IPS-20b (cell line): ENCODE data around the gene PFN4.
"Not testable (repeated sequence)": the region's sequence is repeated elsewhere in the genome, so short reads cannot be mapped to it uniquely, and the experiment has no call there.

Experiments used
- H3K27ac ChIP-seq: one replicate; pipeline ENCODE4 v1.5.1; 2013; ENCODE audit warnings: low read length
- H3K27me3 ChIP-seq: 2 replicates; pipeline ENCODE4 v1.6.1; 2013; ENCODE audit warnings: mild to moderate bottlenecking, low read length, inconsistent platforms; ENCODE audit not compliant: insufficient read depth
- H3K36me3 ChIP-seq: 2 replicates; pipeline ENCODE4 v1.6.1; 2013; ENCODE audit warnings: low read depth, mild to moderate bottlenecking, inconsistent platforms, low read length, moderate library complexity; ENCODE audit not compliant: insufficient read depth
- H3K4me1 ChIP-seq: 2 replicates; pipeline ENCODE4 v1.6.1; 2013; ENCODE audit warnings: mild to moderate bottlenecking, control low read depth, inconsistent platforms, low read length, moderate library complexity; ENCODE audit not compliant: insufficient read depth
- H3K4me3 ChIP-seq: 2 replicates; pipeline ENCODE4 v1.5.1; 2013; ENCODE audit warnings: mild to moderate bottlenecking, low read length, inconsistent platforms
- H3K9ac ChIP-seq: 2 replicates; pipeline ENCODE4 v1.6.1; 2013; ENCODE audit warnings: low read depth, mild to moderate bottlenecking, inconsistent platforms, low read length, moderate library complexity
- H3K9me3 ChIP-seq: 2 replicates; pipeline ENCODE4 v1.6.1; 2013; ENCODE audit warnings: mild to moderate bottlenecking, low read depth, low read length, inconsistent platforms; ENCODE audit not compliant: insufficient read depth

The PFN4 gene

GRCh38 chr2:24110660-24111303, 12.4 kb downstream of the PFN4 start:
- no peak overlapping the region for H3K4me3 ChIP-seq
- no peak overlapping the region for H3K9ac ChIP-seq
- no peaks in the 10 kb centered on the region for H3K36me3 ChIP-seq
- H3K4me1 ChIP-seq: no peaks in the 10 kb centered on the region
- no peak overlapping the region for H3K27ac ChIP-seq
- H3K27me3 ChIP-seq: no peaks in the 10 kb centered on the region
- peaks cover 14% of the 10 kb centered on the region; the same call in 1 of the 2 replicates for H3K9me3 ChIP-seq

- not testable (repeated sequence) for H3K36me3 ChIP-seq, H3K4me3 ChIP-seq, H3K27ac ChIP-seq, H3K9me3 ChIP-seq, H3K27me3 ChIP-seq, H3K9ac ChIP-seq, H3K4me1 ChIP-seq
Measured at GRCh38 chr2:24109431-24109830, 13.7 kb downstream of the PFN4 start.

GRCh38 chr2:24107336-24107735, 15.8 kb downstream of the PFN4 start:
- no peaks in the 10 kb centered on the region for H3K27me3 ChIP-seq
- H3K36me3 ChIP-seq: no peaks in the 10 kb centered on the region
- H3K4me1 ChIP-seq: no peaks in the 10 kb centered on the region
- H3K9ac ChIP-seq: no peak overlapping the region
- H3K27ac ChIP-seq: no peak overlapping the region
- no peaks in the 10 kb centered on the region for H3K9me3 ChIP-seq
- no peak overlapping the region for H3K4me3 ChIP-seq

GRCh38 chr2:24106786-24107185, 16.3 kb downstream of the PFN4 start:
- no peaks in the 10 kb centered on the region for H3K27me3 ChIP-seq
- H3K9ac ChIP-seq: no peak overlapping the region
- no peaks in the 10 kb centered on the region for H3K4me1 ChIP-seq
- H3K4me3 ChIP-seq: no peak overlapping the region
- no peaks in the 10 kb centered on the region for H3K36me3 ChIP-seq
- H3K9me3 ChIP-seq: no peaks in the 10 kb centered on the region
- H3K27ac ChIP-seq: no peak overlapping the region

GRCh38 chr2:24105816-24106215, 17.3 kb downstream of the PFN4 start:
- Histone ChIP-seq H3K4me3 (no peak overlapping the region), H3K27me3 (no peaks in the 10 kb centered on the region), H3K9me3 (no peaks in the 10 kb centered on the region), H3K4me1 (no peaks in the 10 kb centered on the region), H3K27ac (no peak overlapping the region), H3K36me3 (no peaks in the 10 kb centered on the region), H3K9ac (no peak overlapping the region)

GRCh38 chr2:24104906-24105305, 18.2 kb downstream of the PFN4 start:
- Histone ChIP-seq H3K4me1 (no peaks in the 10 kb centered on the region), H3K36me3 (no peaks in the 10 kb centered on the region), H3K27me3 (no peaks in the 10 kb centered on the region), H3K9me3 (no peaks in the 10 kb centered on the region), H3K9ac (no peak overlapping the region), H3K4me3 (no peak overlapping the region), H3K27ac (no peak overlapping the region)

GRCh38 chr2:24104110-24104650, 19.0 kb downstream of the PFN4 start:
- no peak overlapping the region for H3K4me3 ChIP-seq
- no peaks in the 10 kb centered on the region for H3K9me3 ChIP-seq
- no peaks in the 10 kb centered on the region for H3K27me3 ChIP-seq
- H3K4me1 ChIP-seq: no peaks in the 10 kb centered on the region
- H3K27ac ChIP-seq: no peak overlapping the region
- H3K36me3 ChIP-seq: no peaks in the 10 kb centered on the region
- H3K9ac ChIP-seq: no peak overlapping the region

GRCh38 chr2:24102677-24103076, 20.5 kb downstream of the PFN4 start:
- Histone ChIP-seq H3K9ac (no peak overlapping the region), H3K4me3 (no peak overlapping the region), H3K36me3 (no peaks in the 10 kb centered on the region), H3K9me3 (no peaks in the 10 kb centered on the region), H3K27ac (no peak overlapping the region), H3K4me1 (no peaks in the 10 kb centered on the region), H3K27me3 (no peaks in the 10 kb centered on the region)

- H3K27ac ChIP-seq: no peak overlapping the region
- no peak overlapping the region for H3K9ac ChIP-seq
- H3K4me1 ChIP-seq: no peaks in the 10 kb centered on the region
- H3K4me3 ChIP-seq: no peak overlapping the region
- no peaks in the 10 kb centered on the region for H3K27me3 ChIP-seq
- no peaks in the 10 kb centered on the region for H3K36me3 ChIP-seq
- H3K9me3 ChIP-seq: no peaks in the 10 kb centered on the region
Measured at GRCh38 chr2:24101992-24102391, 21.1 kb downstream of the PFN4 start.

- H3K4me3 ChIP-seq, H3K9me3 ChIP-seq, H3K36me3 ChIP-seq, H3K9ac ChIP-seq, H3K4me1 ChIP-seq, H3K27me3 ChIP-seq, H3K27ac ChIP-seq: not testable (repeated sequence)
Measured at GRCh38 chr2:24100732-24101131, 22.4 kb downstream of the PFN4 start.

GRCh38 chr2:24095171-24095677, 27.9 kb downstream of the PFN4 start:
- H3K4me1 ChIP-seq, H3K27me3 ChIP-seq, H3K27ac ChIP-seq, H3K9me3 ChIP-seq, H3K36me3 ChIP-seq: not testable (repeated sequence)
- Histone ChIP-seq H3K9ac (0 out of 2 replicates have a peak overlapping the region, but pooled peaks have one; percentile 37), H3K4me3 (peak overlapping the region; percentile 39; the same call in 1 of the 2 replicates)

- H3K36me3 ChIP-seq: not testable (repeated sequence)
Measured at GRCh38 chr2:24093270-24093669, 29.9 kb downstream of the PFN4 start.

More at GRCh38 chr2:24093270-24093669, 29.9 kb downstream of the PFN4 start:
- H3K27ac ChIP-seq, H3K9me3 ChIP-seq, H3K27me3 ChIP-seq, H3K4me3 ChIP-seq, H3K4me1 ChIP-seq, H3K9ac ChIP-seq: not testable (repeated sequence)
